WTC11 (cell line): ENCODE measurements around the gene HSD17B8. TPM values are rescaled to one million over a fixed set of nuclear protein-coding genes. Genes with fewer than 3 reads are reported as not detected.

ENCODE experiments used
- ATAC-seq: fragments of 200-7000 bp; cut with Tn5 transposase; 2 replicates; pipeline ENCODE4 v1.10.0; 2021; ENCODE audit warnings: mild to moderate bottlenecking, moderate library complexity
- CTCF ChIA-PET: fragments of 300-600 bp; sonication (Branson Sonifier 250); formaldehyde crosslinking; loops from one replicate; lab custom pipeline; 2021; ENCODE audit warnings: antibody characterized with exemption; lab: Charles Lee
- POLR2A ChIA-PET: fragments of 350-600 bp; sonication (Branson Sonifier 250); formaldehyde crosslinking; loops from one replicate; lab custom pipeline; 2021; ENCODE audit warnings: antibody characterized with exemption; lab: Charles Lee
- DNase-seq: peaks from one replicate; pipeline ENCODE4 v3.0.0; 2021; ENCODE audit warnings: low spot score
- H3K27ac Mint-ChIP-seq: 2 replicates; pipeline ENCODE4 v1.8.0; 2021; ENCODE audit warnings: mixed read lengths
- H3K27me3 Mint-ChIP-seq: 2 replicates; pipeline ENCODE4 v1.8.0; 2021; ENCODE audit warnings: low read depth, mild to moderate bottlenecking, moderate library complexity, mixed read lengths
- H3K36me3 Mint-ChIP-seq: 2 replicates; pipeline ENCODE4 v1.8.0; 2021; ENCODE audit warnings: mixed read lengths
- H3K4me1 Mint-ChIP-seq: 2 replicates; pipeline ENCODE4 v1.8.0; 2022; ENCODE audit warnings: mixed read lengths
- H3K4me3 Mint-ChIP-seq: 2 replicates; pipeline ENCODE4 v1.8.0; 2021; ENCODE audit warnings: mild to moderate bottlenecking, moderate library complexity, mixed read lengths
- H3K9me3 Mint-ChIP-seq: 2 replicates; pipeline ENCODE4 v1.8.0; 2021; ENCODE audit warnings: mixed read lengths
- CREM ChIP-seq: sonication (generic); formaldehyde crosslinking; IDR thresholded peaks from 2 replicates; pipeline ENCODE4 v1.8.1; 2022; ENCODE audit warnings: mild to moderate bottlenecking, missing genetic modification reagents, moderate library complexity
- CTCF ChIP-seq: fragments of 200-600 bp; IDR thresholded peaks from 2 replicates; pipeline ENCODE4 v1.8.0; 2022; ENCODE audit warnings: antibody characterized with exemption
- EMX1 ChIP-seq: fragments of 250-450 bp; sonication (Bioruptor Pico); IDR thresholded peaks from 2 replicates; pipeline ENCODE4 v1.8.0; 2021; ENCODE audit warnings: mild to moderate bottlenecking
- IRF1 ChIP-seq: sonication (generic); formaldehyde crosslinking; IDR thresholded peaks from 2 replicates; pipeline ENCODE4 v1.8.0; 2023; ENCODE audit warnings: missing genetic modification reagents
- NFYB ChIP-seq: sonication (generic); formaldehyde crosslinking; conservative IDR thresholded peaks from 2 replicates; pipeline ENCODE4 v1.8.0; 2022; ENCODE audit warnings: low read depth, missing genetic modification reagents
- NR1H2 ChIP-seq: sonication (generic); formaldehyde crosslinking; IDR thresholded peaks from 2 replicates; pipeline ENCODE4 v1.9.0; 2021; ENCODE audit warnings: mild to moderate bottlenecking, moderate library complexity, missing genetic modification reagents
- PRDM15 ChIP-seq: sonication (generic); formaldehyde crosslinking; IDR thresholded peaks from 2 replicates; pipeline ENCODE4 v1.8.0; 2022; ENCODE audit warnings: missing genetic modification reagents
- RELA ChIP-seq: sonication (generic); formaldehyde crosslinking; IDR thresholded peaks from 2 replicates; pipeline ENCODE4 v1.8.1; 2022; ENCODE audit warnings: missing genetic modification reagents, mild to moderate bottlenecking, borderline replicate concordance
- SOX15 ChIP-seq: fragments of 250-450 bp; sonication (Bioruptor Pico); IDR thresholded peaks from 2 replicates; pipeline ENCODE4 v1.9.0; 2021; ENCODE audit warnings: mild to moderate bottlenecking
- SP1 ChIP-seq: sonication (generic); formaldehyde crosslinking; conservative IDR thresholded peaks from 2 replicates; pipeline ENCODE4 v1.8.1; 2022; ENCODE audit warnings: missing genetic modification reagents
- STAT6 ChIP-seq: sonication (generic); formaldehyde crosslinking; conservative IDR thresholded peaks from 2 replicates; pipeline ENCODE4 v1.8.1; 2023; ENCODE audit warnings: mild to moderate bottlenecking, low read depth, missing genetic modification reagents, moderate library complexity
- ZNF232 ChIP-seq: sonication (generic); formaldehyde crosslinking; IDR thresholded peaks from 2 replicates; pipeline ENCODE4 v1.8.0; 2022; ENCODE audit warnings: mild to moderate bottlenecking, missing genetic modification reagents
- ZNF263 ChIP-seq: sonication (generic); formaldehyde crosslinking; IDR thresholded peaks from 2 replicates; pipeline ENCODE4 v1.8.1; 2022; ENCODE audit warnings: low read depth, mild to moderate bottlenecking, moderate library complexity, missing genetic modification reagents
- ZNF423 ChIP-seq: fragments of 250-450 bp; sonication (Bioruptor Pico); IDR thresholded peaks from 2 replicates; pipeline ENCODE4 v2.1.2; 2022; ENCODE audit warnings: mild to moderate bottlenecking, moderate library complexity
- ZSCAN18 ChIP-seq: fragments of 250-450 bp; sonication (Bioruptor Pico); IDR thresholded peaks from 2 replicates; pipeline ENCODE4 v2.1.2; 2022; ENCODE audit warnings: mild to moderate bottlenecking, moderate library complexity
- total RNA-seq: library from RNA; stranded (reverse); gene quantifications from 3 replicates; pipeline ENCODE4 v1.2.3, GENCODE V29; 2021

HSD17B8 gene
- total RNA-seq, 1 experiment from 2014 or later: 8.1 TPM

- TF ChIP-seq ZNF232 (CRISPR knock-in tag): no peak
Observed at GRCh38 chr6:33192671-33193602, 11.5 kb upstream of the HSD17B8 start (continued).

- ATAC-seq: no peak
- H3K4me1 Mint-ChIP-seq: peaks cover 22% of the 10 kb centered on the region
- CTCF ChIA-PET: interaction anchor here (0.7 to 1.9 kb wide), 8 partner anchors 11 to 260 kb away, joined by 3 to 10 read pairs (median 4); partner anchors contain the start of genes HSD17B8 and RING1
Observed at GRCh38 chr6:33193619-33194018, 10.8 kb upstream of the HSD17B8 start.

GRCh38 chr6:33194431-33194979, 9.9 kb upstream of the HSD17B8 start:
- CTCF ChIA-PET: interaction anchor here (1.6 to 1.9 kb wide), 3 partner anchors 22 to 194 kb away, joined by 3 to 10 read pairs (median 4); no protein-coding TSS in a partner anchor
- peaks cover 30% of the 10 kb centered on the region for H3K4me1 Mint-ChIP-seq
- ATAC-seq: no peak
- no peak overlapping the region for H3K4me3 Mint-ChIP-seq
- no peak overlapping the region for H3K27ac Mint-ChIP-seq
- H3K36me3 Mint-ChIP-seq: peaks cover 17% of the 10 kb centered on the region
- no peak for TF ChIP-seq SOX15 (CRISPR knock-in tag)
- peak; percentile 58 for TF ChIP-seq PRDM15
- POLR2A ChIA-PET: interaction anchor here (1.4 kb wide), 1 partner anchor 223 kb away, joined by 4 read pairs; no protein-coding TSS in a partner anchor
- DNase-seq: no peak
- peaks cover 23% of the 10 kb centered on the region for H3K27me3 Mint-ChIP-seq
- no peaks in the 10 kb centered on the region for H3K9me3 Mint-ChIP-seq

More at GRCh38 chr6:33193619-33194018, 10.8 kb upstream of the HSD17B8 start:
- POLR2A ChIA-PET: interaction anchor here (0.5 to 0.9 kb wide), 2 partner anchors 11 to 77 kb away, joined by 3 read pairs; partner anchors contain the start of gene HSD17B8
- Mint-ChIP-seq H3K27me3 (peaks cover 26% of the 10 kb centered on the region), H3K27ac (no peak overlapping the region), H3K36me3 (peaks cover 17% of the 10 kb centered on the region), H3K9me3 (no peaks in the 10 kb centered on the region), H3K4me3 (peak overlapping the region; percentile 72)
- no peak for DNase-seq
- TF ChIP-seq CTCF (no peak), ZNF423 (CRISPR knock-in tag) (no peak)

GRCh38 chr6:33195304-33196165, 8.9 kb upstream of the HSD17B8 start:
- peaks cover 32% of the 10 kb centered on the region for H3K4me1 Mint-ChIP-seq
- no peak for ATAC-seq
- no peak for TF ChIP-seq ZNF263 (CRISPR knock-in tag)
- no peak for TF ChIP-seq CREM (CRISPR knock-in tag)
- no peak for TF ChIP-seq IRF1 (CRISPR knock-in tag)
- no peak for TF ChIP-seq NR1H2 (CRISPR knock-in tag)
- TF ChIP-seq NFYB (CRISPR knock-in tag): no peak
- TF ChIP-seq RELA (CRISPR knock-in tag): no peak
- TF ChIP-seq STAT6 (CRISPR knock-in tag): no peak
- TF ChIP-seq EMX1 (CRISPR knock-in tag): no peak
- no peak for TF ChIP-seq ZSCAN18
- TF ChIP-seq SP1: no peak

More at GRCh38 chr6:33195304-33196165, 8.9 kb upstream of the HSD17B8 start:
- peaks cover 23% of the 10 kb centered on the region for H3K27me3 Mint-ChIP-seq
- no peaks in the 10 kb centered on the region for H3K9me3 Mint-ChIP-seq
- H3K36me3 Mint-ChIP-seq: peaks cover 17% of the 10 kb centered on the region
- DNase-seq: no peak
- ChIA-PET POLR2A (interaction anchor here (1.4 kb wide), 1 partner anchor 224 kb away, joined by 4 read pairs; no protein-coding TSS in a partner anchor), CTCF (interaction anchor here (1.6 kb wide), 1 partner anchor 23 kb away, joined by 4 read pairs; no protein-coding TSS in a partner anchor)
- no peak overlapping the region; the same call in 1 of the 2 replicates for H3K27ac Mint-ChIP-seq
- H3K4me3 Mint-ChIP-seq: no peak overlapping the region
